GM10266 (cell line): ENCODE results near the gene VIPR2.

Source experiments
- DNase-seq: peaks from one replicate; pipeline ENCODE4 v3.0.0; 2012; ENCODE audit errors: extremely low spot score
- CTCF ChIP-seq: IDR thresholded peaks from 2 replicates; pipeline ENCODE4 v1.5.1; 2012; ENCODE audit warnings: mild to moderate bottlenecking, low read depth; ENCODE audit not compliant: control insufficient read depth, insufficient read depth; ENCODE audit errors: missing control alignments

The VIPR2 gene

GRCh38 chr7:159017210-159017609 lies 127.5 kb downstream of the VIPR2 start:
- no peak for TF ChIP-seq CTCF
- DNase-seq: no peak

- DNase-seq: no peak
- no peak for TF ChIP-seq CTCF
These were observed 128.1 kb downstream of the VIPR2 start for GRCh38 chr7:159016591-159016990.

GRCh38 chr7:159015454-159016410 lies 128.9 kb downstream of the VIPR2 start:
- no peak for TF ChIP-seq CTCF
- no peak for DNase-seq

- DNase-seq: no peak
- TF ChIP-seq CTCF: no peak
These were observed 129.6 kb downstream of the VIPR2 start for GRCh38 chr7:159015081-159015453.

GRCh38 chr7:159014297-159015062 lies 130.2 kb downstream of the VIPR2 start:
- no peak for TF ChIP-seq CTCF
- DNase-seq: no peak

GRCh38 chr7:159013825-159014289 lies 130.8 kb downstream of the VIPR2 start:
- no peak for TF ChIP-seq CTCF
- DNase-seq: no peak

- DNase-seq: no peak
- TF ChIP-seq CTCF: no peak
These were observed 131.4 kb downstream of the VIPR2 start for GRCh38 chr7:159013181-159013690.
